Measurements from ENCODE around the gene CYP27A1. TPM values are rescaled to one million over a fixed set of nuclear protein-coding genes. Genes with fewer than 3 reads are reported as not detected.

CYP27A1 gene
- total RNA-seq, 2 experiments from 2014 or later: not detected

- H3K4me1 Mint-ChIP-seq: no peaks in the 10 kb centered on the region
- no peak overlapping the region for H3K4me3 Mint-ChIP-seq
- CTCF ChIA-PET: no interaction called here
- no peak overlapping the region for H3K27ac Mint-ChIP-seq
- H3K27me3 Mint-ChIP-seq: peaks cover 25% of the 10 kb centered on the region
- ATAC-seq (no peak), DNase-seq (no peak)
- H3K9me3 Mint-ChIP-seq (ENCODE audit: low read depth): no peaks in the 10 kb centered on the region
- no peaks in the 10 kb centered on the region for H3K36me3 Mint-ChIP-seq
Measured at GRCh38 chr2:218820746-218821369, 38.9 kb downstream of the CYP27A1 start.

DNA sequence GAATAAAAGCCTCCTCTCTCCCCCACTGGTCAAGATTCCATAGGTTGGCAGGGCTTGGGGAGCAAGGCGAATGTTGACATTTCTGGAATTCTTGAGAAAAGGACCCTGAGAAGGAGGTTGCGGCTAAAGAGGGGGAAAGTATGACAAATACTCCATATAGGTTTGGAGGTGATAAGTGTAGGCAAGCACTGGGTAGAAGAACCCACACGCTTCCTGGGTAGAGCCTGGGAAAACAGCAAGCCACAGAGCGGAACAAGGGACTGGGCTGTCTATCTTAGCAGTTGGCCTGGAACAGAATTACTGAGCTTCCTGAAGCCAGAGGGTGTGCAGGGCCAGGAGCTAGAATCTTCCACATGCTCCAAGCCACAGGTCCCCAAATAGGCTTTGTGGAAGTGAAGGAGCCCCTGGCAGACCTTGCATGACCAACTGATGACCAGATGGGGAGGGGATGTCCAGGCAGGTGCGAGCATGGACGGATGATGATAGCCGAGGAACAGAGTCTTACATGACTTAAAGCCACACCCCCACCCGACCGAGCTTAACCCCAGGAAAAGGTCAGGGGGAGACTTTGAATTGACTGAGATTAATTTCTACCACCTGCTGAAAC, 39.8 kb downstream of the CYP27A1 start:
- H3K4me3 Mint-ChIP-seq: no peak overlapping the region
- ATAC-seq (no peak), DNase-seq (no peak)
- peaks cover 23% of the 10 kb centered on the region for H3K27me3 Mint-ChIP-seq
- no peaks in the 10 kb centered on the region for H3K9me3 Mint-ChIP-seq (ENCODE audit: low read depth)
- no peaks in the 10 kb centered on the region for H3K4me1 Mint-ChIP-seq
- H3K27ac Mint-ChIP-seq: no peak overlapping the region
- CTCF ChIA-PET: no interaction called here
- H3K36me3 Mint-ChIP-seq: no peaks in the 10 kb centered on the region

DNA sequence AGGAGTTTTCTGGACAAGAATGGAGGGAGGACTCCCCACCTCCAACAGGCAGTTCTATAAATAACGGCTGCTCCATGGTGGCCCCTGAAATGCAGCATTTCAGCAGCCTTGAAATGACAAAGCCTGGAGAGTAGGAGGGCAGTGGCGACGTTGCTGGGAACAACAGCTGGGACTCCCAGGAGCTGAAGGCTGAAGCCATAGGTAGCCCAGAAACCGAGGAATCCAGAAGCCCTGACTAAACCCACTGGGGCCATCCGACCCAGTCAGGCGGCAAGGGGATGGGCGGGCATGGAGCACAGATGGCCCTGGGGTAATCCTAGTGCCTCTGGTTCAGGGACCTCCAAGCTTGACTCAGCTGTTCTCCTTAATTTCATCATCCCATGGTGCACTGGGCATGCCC, 40.7 kb downstream of the CYP27A1 start:
- no peaks in the 10 kb centered on the region for H3K4me1 Mint-ChIP-seq
- no peak for ATAC-seq
- CTCF ChIA-PET: interaction anchor here (1.2 to 1.3 kb wide), 2 partner anchors 25 to 157 kb away, joined by 3 to 5 read pairs; no protein-coding TSS in a partner anchor

GRCh38 chr2:218823196-218823855, 41.4 kb downstream of the CYP27A1 start:
- Mint-ChIP-seq H3K4me3 (no peak overlapping the region), H3K27me3 (peaks cover 14% of the 10 kb centered on the region), H3K4me1 (no peaks in the 10 kb centered on the region), H3K27ac (no peak overlapping the region), H3K36me3 (no peaks in the 10 kb centered on the region), H3K9me3 (ENCODE audit: low read depth) (no peaks in the 10 kb centered on the region)
- no peak for DNase-seq
- CTCF ChIA-PET: interaction anchor here (1.2 to 1.3 kb wide), 2 partner anchors 24 to 157 kb away, joined by 3 to 5 read pairs; no protein-coding TSS in a partner anchor
- no peak for ATAC-seq

More for the DNA sequence above, 40.7 kb downstream of the CYP27A1 start:
- Mint-ChIP-seq H3K27me3 (peaks cover 17% of the 10 kb centered on the region), H3K4me3 (no peak overlapping the region), H3K27ac (no peak overlapping the region), H3K36me3 (no peaks in the 10 kb centered on the region), H3K9me3 (ENCODE audit: low read depth) (no peaks in the 10 kb centered on the region)
- DNase-seq: no peak

DNA sequence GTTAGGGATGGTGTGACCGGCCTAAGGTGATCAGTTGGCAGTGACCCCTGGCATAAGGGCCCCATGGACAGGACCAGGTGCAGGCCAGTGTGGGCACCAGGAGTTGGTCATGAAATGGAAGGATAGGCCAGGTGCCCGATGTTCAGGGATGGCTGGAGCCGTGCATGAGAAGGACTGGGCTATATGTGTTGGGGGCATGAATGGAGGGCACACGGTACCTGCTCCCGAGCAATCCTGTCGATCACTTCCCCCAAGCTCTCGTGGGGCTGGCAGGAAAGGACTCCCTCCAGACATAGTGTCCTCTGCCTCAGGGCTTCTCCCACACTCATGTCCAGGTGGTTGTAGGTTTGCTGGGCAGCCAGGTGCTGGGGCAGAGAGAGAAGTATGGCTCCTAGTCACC, 42.1 kb downstream of the CYP27A1 start:
- no peak overlapping the region for H3K27ac Mint-ChIP-seq
- no peak for DNase-seq
- no peaks in the 10 kb centered on the region for H3K36me3 Mint-ChIP-seq
- no peak overlapping the region for H3K4me3 Mint-ChIP-seq
- CTCF ChIA-PET: interaction anchor here (1.1 to 1.3 kb wide), 3 partner anchors 23 to 156 kb away, joined by 3 to 5 read pairs (median 3); no protein-coding TSS in a partner anchor
- H3K4me1 Mint-ChIP-seq: no peaks in the 10 kb centered on the region
- no peaks in the 10 kb centered on the region for H3K9me3 Mint-ChIP-seq (ENCODE audit: low read depth)
- H3K27me3 Mint-ChIP-seq: peaks cover 13% of the 10 kb centered on the region
- ATAC-seq: no peak

DNA sequence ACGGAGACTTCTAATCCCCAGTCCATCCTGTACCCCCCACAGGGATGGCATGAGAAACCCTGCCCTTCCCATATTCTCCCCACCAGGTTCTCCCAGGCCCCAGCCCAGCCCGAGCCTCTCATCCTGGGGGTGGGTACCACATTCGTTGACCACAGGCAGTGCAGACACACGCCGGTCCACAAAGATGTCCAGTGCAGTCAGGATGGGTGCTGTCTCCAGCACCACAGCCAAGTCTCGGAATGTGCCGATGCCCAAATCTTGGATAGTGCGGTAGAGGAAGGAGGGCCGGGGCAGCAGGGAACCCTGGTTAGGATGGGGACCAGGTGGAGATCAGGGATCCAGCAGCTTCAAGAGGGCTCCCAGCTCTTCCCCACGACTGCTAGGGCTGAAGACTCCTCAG, 44.8 kb downstream of the CYP27A1 start:
- CTCF ChIA-PET: interaction anchor here (0.8 kb wide), 1 partner anchor 71 kb away, joined by 3 read pairs; no protein-coding TSS in a partner anchor
- no peaks in the 10 kb centered on the region for H3K4me1 Mint-ChIP-seq
- H3K27me3 Mint-ChIP-seq: peaks cover 7% of the 10 kb centered on the region
- DNase-seq: no peak
- no peaks in the 10 kb centered on the region for H3K9me3 Mint-ChIP-seq (ENCODE audit: low read depth)
- H3K27ac Mint-ChIP-seq: no peak overlapping the region
- H3K36me3 Mint-ChIP-seq: no peaks in the 10 kb centered on the region
- no peak for ATAC-seq
- no peak overlapping the region for H3K4me3 Mint-ChIP-seq

DNA sequence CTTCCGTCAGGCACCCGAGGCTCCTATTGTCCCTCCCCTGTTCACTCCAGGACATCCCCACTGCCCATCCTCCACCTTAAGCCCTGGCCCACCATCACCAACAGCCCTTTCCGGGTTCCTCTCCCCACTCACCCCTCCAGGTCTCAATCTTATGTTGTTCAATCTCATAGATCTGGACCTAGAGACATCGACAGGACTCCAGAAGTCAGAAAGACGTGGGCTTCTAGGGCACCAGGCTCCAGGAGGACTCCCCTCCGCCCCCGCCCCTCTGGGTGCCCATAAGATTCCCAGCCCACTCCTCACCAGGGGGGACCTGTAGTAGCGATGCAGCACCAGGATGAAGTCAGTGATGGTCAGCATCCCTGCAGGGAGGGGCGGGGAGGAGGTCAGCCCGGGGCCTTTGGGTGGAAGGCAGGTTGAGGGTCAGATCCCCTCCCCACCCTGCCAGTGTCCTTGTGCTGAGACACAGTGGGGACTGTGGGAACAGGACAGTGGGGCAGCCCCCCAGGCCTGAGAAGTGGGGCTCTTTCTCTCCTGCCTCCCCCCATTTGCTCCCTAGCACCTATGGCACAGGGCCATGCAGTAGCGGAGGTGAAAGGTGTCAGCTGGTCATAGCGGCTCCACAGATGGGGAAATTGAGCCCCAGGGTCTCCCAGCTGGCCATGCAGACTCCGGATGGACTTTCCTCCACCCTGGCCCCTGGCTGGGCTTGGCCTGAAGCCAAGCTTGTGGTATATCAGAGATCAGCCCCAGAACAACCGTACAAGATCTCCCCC, 45.9 kb downstream of the CYP27A1 start:
- CTCF ChIA-PET: no interaction called here
- ATAC-seq (no peak), DNase-seq (no peak)
- H3K27ac Mint-ChIP-seq: no peak overlapping the region
- H3K9me3 Mint-ChIP-seq (ENCODE audit: low read depth): no peaks in the 10 kb centered on the region
- H3K4me3 Mint-ChIP-seq: no peak overlapping the region
- no peaks in the 10 kb centered on the region for H3K4me1 Mint-ChIP-seq
- peaks cover 14% of the 10 kb centered on the region for H3K27me3 Mint-ChIP-seq
- H3K36me3 Mint-ChIP-seq: no peaks in the 10 kb centered on the region

- Mint-ChIP-seq H3K9me3 (ENCODE audit: low read depth) (no peaks in the 10 kb centered on the region), H3K27me3 (peaks cover 16% of the 10 kb centered on the region), H3K4me3 (no peak overlapping the region), H3K4me1 (no peaks in the 10 kb centered on the region), H3K36me3 (no peaks in the 10 kb centered on the region), H3K27ac (no peak overlapping the region)
- no peak for DNase-seq
- no peak for ATAC-seq
- CTCF ChIA-PET: no interaction called here
Measured at GRCh38 chr2:218828477-218828778, 46.5 kb downstream of the CYP27A1 start.

DNA sequence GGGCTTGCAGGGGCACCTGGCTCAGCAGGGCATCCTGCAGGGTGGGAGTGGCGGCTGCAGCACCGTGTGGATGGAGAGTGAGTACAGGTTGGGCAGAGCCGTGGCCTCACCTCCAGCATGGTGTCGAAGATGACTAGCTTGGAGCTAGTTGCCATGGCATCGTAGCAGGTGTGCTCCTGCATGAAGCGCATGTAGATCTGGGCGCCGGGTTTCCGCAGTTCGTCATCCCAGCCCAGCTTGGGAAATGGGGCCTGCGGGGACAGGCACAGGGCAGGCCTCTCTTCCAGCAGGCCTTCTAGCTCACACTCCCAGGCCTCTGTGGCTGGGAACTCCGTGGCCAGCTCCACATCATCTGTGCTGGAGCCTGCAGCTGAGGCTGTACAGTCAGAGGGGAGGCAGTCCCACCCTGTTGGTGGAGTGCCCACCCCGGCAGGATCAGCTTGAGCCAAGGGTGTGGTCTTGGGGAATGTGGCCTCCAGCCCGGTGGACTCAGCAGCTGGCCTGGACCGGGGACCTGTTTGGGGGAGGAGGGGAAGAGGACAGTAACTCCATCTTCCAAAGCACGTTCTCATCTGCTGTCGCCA, 48.0 kb downstream of the CYP27A1 start:
- no peak overlapping the region for H3K27ac Mint-ChIP-seq
- CTCF ChIA-PET: interaction anchor here (1.1 to 1.9 kb wide), 2 partner anchors 17 to 47 kb away, joined by 3 to 4 read pairs; partner anchors contain the start of gene CYP27A1

GRCh38 chr2:218830526-218831306, 48.8 kb downstream of the CYP27A1 start:
- Mint-ChIP-seq H3K4me1 (no peaks in the 10 kb centered on the region), H3K4me3 (no peak overlapping the region), H3K36me3 (no peaks in the 10 kb centered on the region), H3K27ac (no peak overlapping the region), H3K9me3 (ENCODE audit: low read depth) (no peaks in the 10 kb centered on the region), H3K27me3 (peaks cover 24% of the 10 kb centered on the region)
- no peak for ATAC-seq
- no peak for DNase-seq
- CTCF ChIA-PET: interaction anchor here (1.9 kb wide), 1 partner anchor 48 kb away, joined by 4 read pairs; the partner anchor contains the start of gene CYP27A1

More for the DNA sequence above, 48.0 kb downstream of the CYP27A1 start:
- Mint-ChIP-seq H3K36me3 (no peaks in the 10 kb centered on the region), H3K4me1 (no peaks in the 10 kb centered on the region), H3K4me3 (no peak overlapping the region), H3K9me3 (ENCODE audit: low read depth) (no peaks in the 10 kb centered on the region), H3K27me3 (peaks cover 21% of the 10 kb centered on the region)
- DNase-seq (no peak), ATAC-seq (no peak)

DNA sequence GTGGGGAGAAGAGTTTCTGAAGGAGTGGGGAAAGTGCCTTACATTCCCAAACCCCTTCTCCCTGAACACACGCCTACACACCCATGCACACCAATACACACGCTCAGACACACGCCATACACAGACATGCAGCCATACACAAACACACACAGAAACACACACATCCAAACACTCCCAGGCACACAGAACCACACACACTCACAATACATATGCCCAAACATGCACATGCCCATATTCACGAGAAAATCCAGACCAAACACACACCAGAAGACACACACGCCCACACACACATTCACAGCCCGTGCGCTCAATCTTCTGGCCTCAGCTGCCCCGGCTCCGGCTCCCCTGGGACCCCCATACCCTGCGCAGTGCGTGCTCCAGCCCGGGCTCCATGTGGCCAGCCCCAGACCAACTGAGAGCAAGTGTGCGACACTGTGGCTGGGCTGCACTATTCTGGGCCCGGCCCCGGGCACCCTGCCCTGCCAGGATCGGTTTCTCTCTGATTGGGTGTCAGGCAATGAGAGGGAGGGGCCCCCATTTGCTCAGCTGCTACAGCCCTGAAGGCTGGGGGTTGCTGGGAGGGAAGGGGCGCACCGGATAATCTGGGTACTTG, 49.5 kb downstream of the CYP27A1 start, which contains the start of gene PRKAG3:
TSS of gene PRKAG3 (minus strand) at position 426 of the 613 bp plus-strand sequence.
- Mint-ChIP-seq H3K4me3 (no peak within 1 kb of the TSS), H3K4me1 (no peaks in the 10 kb centered on the region), H3K9me3 (ENCODE audit: low read depth) (no peaks in the 10 kb centered on the region), H3K27me3 (peaks cover 26% of the 10 kb centered on the region), H3K27ac (no peak within 1 kb of the TSS), H3K36me3 (no peaks in the 10 kb centered on the region)
- CTCF ChIA-PET: interaction anchor here (1.4 kb wide), 1 partner anchor 16 kb away, joined by 3 read pairs; no protein-coding TSS in a partner anchor
- ATAC-seq: no peak
- no peak for DNase-seq

GRCh38 chr2:218832081-218832480, 50.1 kb downstream of the CYP27A1 start:
- CTCF ChIA-PET: interaction anchor here (0.5 to 1.4 kb wide), 2 partner anchors 15 to 455 kb away, joined by 3 read pairs; no protein-coding TSS in a partner anchor
- no peaks in the 10 kb centered on the region for H3K36me3 Mint-ChIP-seq
- no peaks in the 10 kb centered on the region for H3K9me3 Mint-ChIP-seq (ENCODE audit: low read depth)
- H3K27me3 Mint-ChIP-seq: peaks cover 30% of the 10 kb centered on the region
- no peak overlapping the region for H3K27ac Mint-ChIP-seq
- DNase-seq (no peak), ATAC-seq (no peak)
- no peak overlapping the region for H3K4me3 Mint-ChIP-seq
- H3K4me1 Mint-ChIP-seq: no peaks in the 10 kb centered on the region

Measured in activated CD8-positive, alpha-beta memory T cell treated with anti-CD3 and anti-CD28 coated beads, Interleukin-2, amount 10 ng/mL, durations not matched to agents 7 days and 5 days (primary cell).